Measurements from ENCODE around the gene TRPC5OS. TPM values are rescaled to one million over a fixed set of nuclear protein-coding genes. Genes with fewer than 3 reads are reported as not detected.

The TRPC5OS gene
- total and polyA plus RNA-seq, 5 donors from 2014 or later: not detected

DNA sequence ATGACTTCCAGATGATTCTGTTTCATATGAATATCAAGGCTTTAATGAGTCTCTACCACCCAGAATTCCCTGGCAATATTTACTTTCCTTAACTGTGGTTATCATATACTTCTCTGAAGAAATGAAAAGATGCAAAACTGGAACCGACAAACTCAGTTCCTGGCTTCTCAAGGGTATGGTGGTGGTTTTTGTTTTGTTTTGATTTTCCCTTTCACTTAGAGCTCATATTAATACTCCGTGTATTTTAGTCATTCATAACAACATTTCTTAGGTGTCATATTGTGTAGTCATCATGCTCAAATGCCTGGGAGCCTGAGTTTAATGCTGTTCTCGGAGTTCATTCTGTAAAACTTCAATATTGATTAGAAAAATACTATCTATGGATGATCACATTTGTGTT lies 665 bp downstream of the TRPC5OS start:
- ATAC-seq (ENCODE audit: low read depth in 2 of 2): no peak
- DNase-seq: no peak
- Histone ChIP-seq H3K36me3 (ENCODE audit: control insufficient read depth, insufficient read depth, low read length) (no peaks in the 10 kb centered on the region), H3K4me1 (ENCODE audit: control insufficient read depth, insufficient read depth, low read length, poor library complexity, severe bottlenecking) (no peaks in the 10 kb centered on the region), H3K27ac (ENCODE audit: insufficient read depth, low read length, poor library complexity, severe bottlenecking) (no peak overlapping the region), H3K9me3 (ENCODE audit: control insufficient read depth in 2 of 2, low read length in 2 of 2) (no peaks in the 10 kb centered on the region), H3K4me3 (ENCODE audit: low read depth, low read length) (no peak overlapping the region), H3K27me3 (ENCODE audit: control insufficient read depth, insufficient read depth, low read length) (peaks cover under 1% of the 10 kb centered on the region)
- Mint-ChIP-seq H3K9me3 (peaks cover 0 to 3% (median 0%) of the 10 kb centered on the region in 7 donors), H3K27me3 (no peaks in the 10 kb centered on the region), H3K4me3 (no peak overlapping the region), H3K4me1 (no peaks in the 10 kb centered on the region), H3K36me3 (no peaks in the 10 kb centered on the region), H3K27ac (no peak overlapping the region)

DNA sequence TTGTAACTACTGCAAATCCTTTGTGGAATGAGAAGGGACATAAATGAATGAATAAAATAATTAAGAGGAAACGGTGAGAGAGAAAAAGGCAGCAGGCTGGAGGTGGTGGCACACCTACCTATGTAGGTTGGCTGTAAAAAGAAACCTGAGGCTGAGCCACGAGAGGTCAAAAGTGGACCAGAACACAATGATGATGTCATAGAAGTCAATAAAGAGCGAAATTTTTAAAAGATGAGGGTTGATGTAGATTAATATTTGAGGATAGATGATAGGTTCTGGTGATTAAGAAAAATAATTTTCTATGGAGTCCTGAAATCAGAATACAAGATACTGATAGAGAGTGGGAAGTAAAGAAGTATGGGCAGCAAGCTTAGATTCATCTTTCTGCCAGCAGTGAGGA lies 1.7 kb downstream of the TRPC5OS start:
- Mint-ChIP-seq H3K4me1 (no peaks in the 10 kb centered on the region), H3K4me3 (no peak overlapping the region), H3K27ac (no peak overlapping the region), H3K9me3 (peaks cover 0 to 3% (median 0%) of the 10 kb centered on the region in 7 donors), H3K36me3 (no peaks in the 10 kb centered on the region), H3K27me3 (no peaks in the 10 kb centered on the region)
- H3K27ac ChIP-seq (ENCODE audit: insufficient read depth, low read length, poor library complexity, severe bottlenecking): no peak overlapping the region
- no peak overlapping the region for H3K4me3 ChIP-seq (ENCODE audit: low read depth, low read length)
- H3K27me3 ChIP-seq (ENCODE audit: control insufficient read depth, insufficient read depth, low read length): no peaks in the 10 kb centered on the region
- H3K4me1 ChIP-seq (ENCODE audit: control insufficient read depth, insufficient read depth, low read length, poor library complexity, severe bottlenecking): no peaks in the 10 kb centered on the region
- H3K36me3 ChIP-seq (ENCODE audit: control insufficient read depth, insufficient read depth, low read length): no peaks in the 10 kb centered on the region
- ATAC-seq (ENCODE audit: low read depth in 2 of 2): no peak
- DNase-seq: no peak
- H3K9me3 ChIP-seq (ENCODE audit: control insufficient read depth in 2 of 2, low read length in 2 of 2): no peaks in the 10 kb centered on the region

DNA sequence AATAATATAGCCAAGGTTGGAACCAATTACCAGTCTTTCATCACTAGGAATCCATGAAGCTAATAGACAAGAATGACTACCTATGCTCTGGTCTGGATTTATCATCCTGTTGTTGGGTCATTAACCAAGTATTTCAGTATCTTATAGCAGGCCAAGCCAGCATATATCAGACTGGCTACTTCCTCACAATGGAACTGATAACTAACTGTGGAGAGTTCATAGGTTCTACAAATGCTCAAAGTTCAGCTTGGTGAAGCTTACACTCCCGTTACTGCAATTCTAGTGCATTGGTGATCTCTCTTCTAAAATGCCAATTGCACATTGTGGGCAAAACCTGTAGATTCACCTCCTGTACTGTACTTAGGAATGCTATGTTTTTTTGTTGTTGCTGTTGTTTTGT lies 4.8 kb downstream of the TRPC5OS start:
- DNase-seq (no peak), ATAC-seq (ENCODE audit: low read depth in 2 of 2) (no peak)
- Histone ChIP-seq H3K36me3 (ENCODE audit: control insufficient read depth, insufficient read depth, low read length) (no peaks in the 10 kb centered on the region), H3K4me1 (ENCODE audit: control insufficient read depth, insufficient read depth, low read length, poor library complexity, severe bottlenecking) (no peaks in the 10 kb centered on the region), H3K9me3 (ENCODE audit: control insufficient read depth in 2 of 2, low read length in 2 of 2) (peaks cover 0 to 2% of the 10 kb centered on the region in 2 experiments), H3K27ac (ENCODE audit: insufficient read depth, low read length, poor library complexity, severe bottlenecking) (no peak overlapping the region), H3K4me3 (ENCODE audit: low read depth, low read length) (no peak overlapping the region), H3K27me3 (ENCODE audit: control insufficient read depth, insufficient read depth, low read length) (no peaks in the 10 kb centered on the region)
- Mint-ChIP-seq H3K9me3 (peaks cover 0 to 3% (median 0%) of the 10 kb centered on the region in 7 donors), H3K27ac (no peak overlapping the region), H3K4me3 (no peak overlapping the region), H3K4me1 (no peaks in the 10 kb centered on the region), H3K27me3 (no peaks in the 10 kb centered on the region), H3K36me3 (no peaks in the 10 kb centered on the region)

GRCh38 chrX:111881715-111882114 lies 5.7 kb downstream of the TRPC5OS start:
- H3K4me1 ChIP-seq (ENCODE audit: control insufficient read depth, insufficient read depth, low read length, poor library complexity, severe bottlenecking): no peaks in the 10 kb centered on the region
- no peaks in the 10 kb centered on the region for H3K4me1 Mint-ChIP-seq
- ATAC-seq (ENCODE audit: low read depth in 2 of 2): no peak
- no peak overlapping the region for H3K4me3 Mint-ChIP-seq
- H3K27me3 ChIP-seq (ENCODE audit: control insufficient read depth, insufficient read depth, low read length): no peaks in the 10 kb centered on the region
- H3K36me3 Mint-ChIP-seq: no peaks in the 10 kb centered on the region
- no peaks in the 10 kb centered on the region for H3K36me3 ChIP-seq (ENCODE audit: control insufficient read depth, insufficient read depth, low read length)
- H3K9me3 Mint-ChIP-seq: peaks cover 0 to 2% (median 0%) of the 10 kb centered on the region in 7 donors
- H3K27me3 Mint-ChIP-seq: no peaks in the 10 kb centered on the region
- H3K4me3 ChIP-seq (ENCODE audit: low read depth, low read length): no peak overlapping the region
- H3K27ac Mint-ChIP-seq: no peak overlapping the region
- DNase-seq: no peak
- H3K27ac ChIP-seq (ENCODE audit: insufficient read depth, low read length, poor library complexity, severe bottlenecking): no peak overlapping the region
- H3K9me3 ChIP-seq (ENCODE audit: control insufficient read depth in 2 of 2, low read length in 2 of 2): peaks cover 0 to 2% of the 10 kb centered on the region in 2 experiments

- Mint-ChIP-seq H3K4me3 (no peak overlapping the region), H3K27ac (no peak overlapping the region), H3K9me3 (peaks cover 0 to 3% (median 0%) of the 10 kb centered on the region in 7 donors), H3K4me1 (no peaks in the 10 kb centered on the region), H3K36me3 (no peaks in the 10 kb centered on the region), H3K27me3 (no peaks in the 10 kb centered on the region)
- ATAC-seq (ENCODE audit: low read depth in 2 of 2) (no peak), DNase-seq (no peak)
- no peak overlapping the region for H3K27ac ChIP-seq (ENCODE audit: insufficient read depth, low read length, poor library complexity, severe bottlenecking)
- H3K36me3 ChIP-seq (ENCODE audit: control insufficient read depth, insufficient read depth, low read length): no peaks in the 10 kb centered on the region
- H3K9me3 ChIP-seq (ENCODE audit: control insufficient read depth in 2 of 2, low read length in 2 of 2): peaks cover 0 to 2% of the 10 kb centered on the region in 2 experiments
- H3K4me1 ChIP-seq (ENCODE audit: control insufficient read depth, insufficient read depth, low read length, poor library complexity, severe bottlenecking): no peaks in the 10 kb centered on the region
- no peak overlapping the region for H3K4me3 ChIP-seq (ENCODE audit: low read depth, low read length)
- H3K27me3 ChIP-seq (ENCODE audit: control insufficient read depth, insufficient read depth, low read length): no peaks in the 10 kb centered on the region
Measured at GRCh38 chrX:111886678-111887077, 10.7 kb downstream of the TRPC5OS start.

DNA sequence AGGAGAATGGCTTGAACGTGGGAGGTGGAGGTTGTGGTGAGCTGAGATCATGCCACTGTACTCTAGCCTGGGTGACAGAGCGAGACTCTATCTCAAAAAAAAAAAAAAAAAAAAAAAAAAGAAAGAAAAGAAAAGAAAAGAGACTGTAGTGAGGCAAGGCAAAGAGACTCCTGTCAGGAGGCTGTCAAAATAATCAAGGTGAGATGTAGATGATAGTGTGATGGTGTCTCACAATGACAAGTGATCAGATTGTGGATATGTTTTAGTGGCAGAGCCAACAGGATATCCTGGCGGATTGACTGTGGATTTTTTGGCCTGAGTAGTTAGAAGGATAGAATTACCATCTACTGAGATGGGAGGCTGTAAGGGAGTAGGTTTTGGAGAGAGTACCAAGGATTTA lies 12.6 kb downstream of the TRPC5OS start:
- Histone ChIP-seq H3K9me3 (ENCODE audit: control insufficient read depth in 2 of 2, low read length in 2 of 2) (peaks cover 0 to 2% of the 10 kb centered on the region in 2 experiments), H3K36me3 (ENCODE audit: control insufficient read depth, insufficient read depth, low read length) (no peaks in the 10 kb centered on the region), H3K27me3 (ENCODE audit: control insufficient read depth, insufficient read depth, low read length) (no peaks in the 10 kb centered on the region), H3K4me3 (ENCODE audit: low read depth, low read length) (no peak overlapping the region), H3K27ac (ENCODE audit: insufficient read depth, low read length, poor library complexity, severe bottlenecking) (no peak overlapping the region), H3K4me1 (ENCODE audit: control insufficient read depth, insufficient read depth, low read length, poor library complexity, severe bottlenecking) (no peaks in the 10 kb centered on the region)
- DNase-seq (no peak), ATAC-seq (ENCODE audit: low read depth in 2 of 2) (no peak)
- H3K27ac Mint-ChIP-seq: peak overlapping the region in 1 of 3 donors; percentile 69
- no peaks in the 10 kb centered on the region for H3K36me3 Mint-ChIP-seq
- H3K4me3 Mint-ChIP-seq: no peak overlapping the region
- H3K27me3 Mint-ChIP-seq: no peaks in the 10 kb centered on the region
- H3K4me1 Mint-ChIP-seq: no peaks in the 10 kb centered on the region
- H3K9me3 Mint-ChIP-seq: peaks cover 0 to 3% (median 0%) of the 10 kb centered on the region in 7 donors

DNA sequence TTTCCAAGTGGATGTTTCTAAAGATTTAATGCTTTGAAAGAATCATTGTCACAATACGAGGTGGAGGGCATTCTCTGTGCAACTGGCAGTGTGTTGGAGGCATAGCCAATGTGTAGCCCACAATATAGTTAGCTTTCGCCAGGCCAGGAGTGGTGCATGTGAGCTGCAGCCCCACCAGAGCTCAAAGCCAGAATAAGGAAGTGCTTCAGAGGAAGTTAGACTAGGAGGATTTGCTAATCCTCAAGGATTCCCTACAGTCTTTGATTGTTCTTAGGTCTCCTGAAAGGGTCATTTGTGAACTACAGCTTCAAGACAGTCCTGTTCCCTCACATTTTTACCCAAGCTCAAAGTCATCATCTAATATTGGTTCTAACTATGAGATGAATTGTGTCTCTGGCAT lies 16.4 kb downstream of the TRPC5OS start:
- Mint-ChIP-seq H3K27ac (no peak overlapping the region), H3K9me3 (peaks cover 0 to 3% (median 0%) of the 10 kb centered on the region in 7 donors), H3K36me3 (no peaks in the 10 kb centered on the region), H3K27me3 (no peaks in the 10 kb centered on the region), H3K4me1 (no peaks in the 10 kb centered on the region), H3K4me3 (no peak overlapping the region)
- no peak overlapping the region for H3K27ac ChIP-seq (ENCODE audit: insufficient read depth, low read length, poor library complexity, severe bottlenecking)
- DNase-seq: no peak
- ATAC-seq (ENCODE audit: low read depth in 2 of 2): no peak
- no peaks in the 10 kb centered on the region for H3K27me3 ChIP-seq (ENCODE audit: control insufficient read depth, insufficient read depth, low read length)
- H3K4me3 ChIP-seq (ENCODE audit: low read depth, low read length): no peak overlapping the region
- H3K9me3 ChIP-seq (ENCODE audit: control insufficient read depth in 2 of 2, low read length in 2 of 2): no peaks in the 10 kb centered on the region
- no peaks in the 10 kb centered on the region for H3K36me3 ChIP-seq (ENCODE audit: control insufficient read depth, insufficient read depth, low read length)
- no peaks in the 10 kb centered on the region for H3K4me1 ChIP-seq (ENCODE audit: control insufficient read depth, insufficient read depth, low read length, poor library complexity, severe bottlenecking)

DNA sequence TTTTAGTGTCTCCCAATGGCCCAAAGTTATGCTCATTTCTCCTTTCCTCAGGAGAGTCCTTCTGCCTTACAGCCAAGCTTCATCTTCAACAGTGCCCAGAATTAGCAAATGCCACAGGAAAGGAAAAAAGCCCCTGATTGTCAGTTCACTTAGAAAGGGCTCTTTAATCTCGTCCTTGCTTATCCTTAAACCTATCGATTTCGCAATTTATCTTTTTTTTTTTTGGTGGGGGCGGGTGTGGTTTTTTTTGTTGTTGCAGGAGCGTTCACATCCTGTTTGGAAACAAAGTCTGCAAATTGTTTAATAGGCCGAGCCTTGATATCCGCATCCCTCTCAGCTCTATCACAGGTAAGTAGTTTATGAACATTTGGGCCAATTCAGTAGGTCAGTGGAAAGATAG lies 20.2 kb downstream of the TRPC5OS start:
- Histone ChIP-seq H3K4me3 (ENCODE audit: low read depth, low read length) (no peak overlapping the region), H3K36me3 (ENCODE audit: control insufficient read depth, insufficient read depth, low read length) (no peaks in the 10 kb centered on the region), H3K4me1 (ENCODE audit: control insufficient read depth, insufficient read depth, low read length, poor library complexity, severe bottlenecking) (no peaks in the 10 kb centered on the region), H3K9me3 (ENCODE audit: control insufficient read depth in 2 of 2, low read length in 2 of 2) (no peaks in the 10 kb centered on the region), H3K27ac (ENCODE audit: insufficient read depth, low read length, poor library complexity, severe bottlenecking) (no peak overlapping the region), H3K27me3 (ENCODE audit: control insufficient read depth, insufficient read depth, low read length) (no peaks in the 10 kb centered on the region)
- peaks cover 0 to 4% (median 0%) of the 10 kb centered on the region in 7 donors for H3K9me3 Mint-ChIP-seq
- no peaks in the 10 kb centered on the region for H3K27me3 Mint-ChIP-seq
- no peak overlapping the region for H3K27ac Mint-ChIP-seq
- ATAC-seq (ENCODE audit: low read depth in 2 of 2) (no peak), DNase-seq (no peak)
- H3K4me1 Mint-ChIP-seq: no peaks in the 10 kb centered on the region
- H3K4me3 Mint-ChIP-seq: no peak overlapping the region
- no peaks in the 10 kb centered on the region for H3K36me3 Mint-ChIP-seq
